ENCODE measurements around the gene OR52N2.

OR52N2 gene

DNA sequence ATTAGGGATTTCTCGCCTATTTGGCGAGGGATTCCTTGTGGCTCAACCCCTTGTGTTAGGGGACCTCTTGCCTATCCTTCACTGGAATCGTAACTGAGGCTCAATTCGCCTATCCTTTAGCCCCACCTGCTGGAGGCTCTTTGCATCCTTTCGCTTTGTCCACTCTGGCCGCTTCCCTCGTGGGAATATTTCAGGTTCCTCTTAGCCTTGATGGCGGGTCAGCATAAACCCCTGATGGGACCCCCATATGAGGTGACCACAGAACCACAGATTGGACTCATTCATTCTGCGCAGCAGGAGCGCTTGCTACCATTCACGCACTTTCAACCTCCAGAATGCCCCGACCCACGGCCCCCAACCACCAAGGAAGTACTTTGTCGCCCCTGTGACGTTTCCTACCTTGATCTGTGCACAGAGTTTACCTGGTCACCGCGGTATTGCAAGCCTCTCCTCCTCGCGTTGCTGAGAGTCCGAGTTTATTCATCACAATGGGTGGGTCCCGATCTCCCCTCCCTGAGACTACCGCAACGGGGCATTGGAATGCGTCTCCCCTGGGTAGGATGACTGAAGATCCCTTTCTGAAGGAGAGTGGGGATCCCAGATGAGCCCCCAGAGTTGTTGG, at the start of gene OR52N2:
TSS of gene OR52N2 (plus strand) at position 425 of the 622 bp plus-strand sequence. CDS start 11,412 bp downstream, outside the sequence.
- Mint-ChIP-seq H3K4me1 (peaks cover 11% of the 10 kb centered on the region), H3K27ac (no peak within 1 kb of the TSS), H3K4me3 (peak within 1 kb of the TSS; percentile 90), H3K9me3 (peaks cover 6% of the 10 kb centered on the region), H3K27me3 (peaks cover 2% of the 10 kb centered on the region), H3K36me3 (no peaks in the 10 kb centered on the region)

DNA sequence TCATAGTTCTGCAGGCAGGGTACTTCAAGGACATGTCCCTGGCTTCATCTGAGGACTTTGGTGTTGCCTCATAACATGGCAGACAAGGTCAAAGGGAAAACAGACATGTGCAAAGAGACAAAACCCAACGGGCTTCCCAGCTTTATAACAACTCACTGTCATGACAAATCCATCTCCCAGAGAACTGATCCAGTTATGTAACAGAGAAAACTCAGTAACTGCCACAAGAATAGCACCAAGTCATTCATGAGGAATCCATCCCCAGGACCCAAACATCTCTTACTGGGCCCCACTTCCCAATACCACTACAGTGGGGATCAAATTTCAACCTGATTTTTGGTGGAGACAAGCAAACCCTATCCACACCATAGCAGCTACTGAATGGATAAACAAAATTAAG, 41.7 kb upstream of the OR52N2 start:
- Mint-ChIP-seq H3K9me3 (no peaks in the 10 kb centered on the region), H3K4me3 (no peak overlapping the region), H3K27ac (no peak overlapping the region), H3K36me3 (no peaks in the 10 kb centered on the region), H3K4me1 (no peaks in the 10 kb centered on the region), H3K27me3 (no peaks in the 10 kb centered on the region)

DNA sequence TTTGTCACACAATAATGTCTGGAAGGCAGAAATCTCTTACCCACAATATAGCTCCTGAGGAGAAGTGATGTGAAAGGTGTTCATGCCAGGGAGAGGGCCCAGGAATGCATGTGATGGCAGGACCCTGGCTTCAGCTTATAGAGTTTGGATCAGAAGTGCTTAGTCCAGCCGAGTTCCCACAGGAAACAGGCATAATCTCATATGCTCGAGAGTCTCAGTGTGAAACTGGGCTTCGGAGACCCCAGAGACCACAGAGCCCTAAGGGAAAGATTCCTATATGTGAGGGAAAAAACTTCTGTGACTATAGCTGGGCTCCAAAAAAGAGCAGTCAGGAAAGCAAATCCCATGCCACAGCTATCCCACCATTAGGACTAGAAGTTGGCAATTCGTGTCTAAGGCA, 25.5 kb upstream of the OR52N2 start, which contains the start of gene OR52N5:
TSS of gene OR52N5 (minus strand) at position 101 of the 400 bp plus-strand sequence. CDS start 4,721 bp downstream, outside the sequence.
- H3K36me3 Mint-ChIP-seq: no peaks in the 10 kb centered on the region
- H3K9me3 Mint-ChIP-seq: no peaks in the 10 kb centered on the region
- H3K27me3 Mint-ChIP-seq: peaks cover 9% of the 10 kb centered on the region
- H3K4me3 Mint-ChIP-seq: no peak within 1 kb of the TSS
- H3K4me1 Mint-ChIP-seq: peaks cover 6% of the 10 kb centered on the region
- no peak within 1 kb of the TSS for H3K27ac Mint-ChIP-seq

GRCh38 chr11:5791165-5791564, 17.6 kb upstream of the OR52N2 start, which contains the start of gene OR52N1:
OR52N1 (minus strand) TSS chr11:5791265; CDS start chr11:5788816, 2,449 bp downstream.
- Mint-ChIP-seq H3K36me3 (no peaks in the 10 kb centered on the region), H3K27ac (no peak within 1 kb of the TSS), H3K27me3 (peaks cover 10% of the 10 kb centered on the region), H3K4me3 (no peak within 1 kb of the TSS), H3K4me1 (no peaks in the 10 kb centered on the region), H3K9me3 (no peaks in the 10 kb centered on the region)

- no peak overlapping the region for H3K4me3 Mint-ChIP-seq
- peaks cover 22% of the 10 kb centered on the region for H3K27me3 Mint-ChIP-seq
- no peaks in the 10 kb centered on the region for H3K4me1 Mint-ChIP-seq
- no peaks in the 10 kb centered on the region for H3K36me3 Mint-ChIP-seq
- no peak overlapping the region for H3K27ac Mint-ChIP-seq
- H3K9me3 Mint-ChIP-seq: no peaks in the 10 kb centered on the region
These were observed 12.2 kb upstream of the OR52N2 start for GRCh38 chr11:5796541-5796940.

- Mint-ChIP-seq H3K4me3 (no peak overlapping the region), H3K27me3 (peaks cover 13% of the 10 kb centered on the region), H3K4me1 (peaks cover 6% of the 10 kb centered on the region), H3K9me3 (peaks cover 13% of the 10 kb centered on the region), H3K36me3 (no peaks in the 10 kb centered on the region), H3K27ac (no peak overlapping the region)
These were observed 4.7 kb upstream of the OR52N2 start for GRCh38 chr11:5803982-5804381.

GRCh38 chr11:5807580-5807979, 1.1 kb upstream of the OR52N2 start:
- no peak overlapping the region for H3K4me3 Mint-ChIP-seq
- peaks cover 9% of the 10 kb centered on the region for H3K27me3 Mint-ChIP-seq
- H3K27ac Mint-ChIP-seq: no peak overlapping the region
- peaks cover 13% of the 10 kb centered on the region for H3K9me3 Mint-ChIP-seq
- H3K36me3 Mint-ChIP-seq: no peaks in the 10 kb centered on the region
- H3K4me1 Mint-ChIP-seq: peaks cover 11% of the 10 kb centered on the region

DNA sequence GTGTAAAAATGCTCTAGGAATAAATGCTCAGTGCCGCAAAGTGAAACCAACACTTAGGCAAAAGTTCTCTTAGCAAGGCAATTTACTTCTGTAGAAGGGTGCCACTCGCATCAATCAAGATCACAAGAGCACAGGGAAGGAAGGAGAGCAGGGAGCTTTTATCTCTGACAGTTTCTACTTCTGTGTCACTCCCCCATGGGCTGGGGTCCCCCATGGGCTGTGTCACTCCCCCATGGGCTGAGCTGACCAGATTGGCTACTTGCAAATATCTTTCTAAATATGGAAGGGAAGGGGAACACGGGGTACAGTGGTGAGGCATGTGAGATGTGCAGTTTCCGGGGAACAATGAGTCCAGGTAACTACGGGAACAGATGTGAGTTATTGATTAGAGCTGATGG, 397 bp downstream of the OR52N2 start:
- Mint-ChIP-seq H3K4me1 (peaks cover 11% of the 10 kb centered on the region), H3K9me3 (peaks cover under 1% of the 10 kb centered on the region), H3K4me3 (peak overlapping the region; percentile 90), H3K36me3 (no peaks in the 10 kb centered on the region), H3K27me3 (peaks cover 2% of the 10 kb centered on the region), H3K27ac (no peak overlapping the region)

DNA sequence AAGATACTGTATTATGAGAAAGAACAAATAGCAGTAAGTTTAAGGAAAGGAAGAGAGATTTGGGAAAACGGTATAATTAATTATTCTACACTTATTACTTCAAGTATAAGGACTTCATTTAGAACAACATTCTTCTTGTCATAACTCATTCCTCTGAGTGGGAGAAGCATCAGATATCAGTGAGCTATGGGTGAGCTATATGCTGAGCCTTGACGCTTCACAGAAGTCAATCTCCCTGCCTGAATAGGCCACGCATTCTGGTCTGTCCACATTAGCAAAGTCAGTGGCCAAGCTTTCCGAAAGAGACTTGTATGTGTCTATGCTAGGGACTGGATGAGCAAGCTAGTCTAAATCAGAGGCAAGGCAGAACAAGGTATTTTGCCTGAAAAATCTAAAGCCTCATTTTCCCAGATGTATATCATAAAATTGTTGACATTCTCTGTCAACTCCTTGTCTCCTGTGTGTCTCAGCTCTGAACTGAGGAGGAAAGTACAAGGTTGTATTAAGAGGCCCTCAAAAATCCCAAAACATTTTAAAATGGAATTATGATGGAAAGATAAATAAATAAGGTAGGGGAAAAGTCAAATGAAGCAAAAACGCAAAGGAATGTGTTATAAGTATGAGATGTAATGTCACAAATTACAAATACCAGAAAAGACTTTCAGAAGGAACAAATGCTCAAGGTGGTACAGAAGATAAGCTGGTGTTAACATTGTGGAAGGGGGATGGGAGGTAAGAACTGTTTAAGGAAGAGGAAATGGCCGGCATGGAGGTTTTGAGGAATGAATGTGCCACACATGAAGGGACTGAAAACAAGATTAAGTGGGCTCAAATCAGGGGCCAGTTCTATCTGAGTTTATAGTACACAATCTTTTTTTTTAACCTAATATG, 1.4 kb downstream of the OR52N2 start:
- Mint-ChIP-seq H3K4me1 (peaks cover 11% of the 10 kb centered on the region), H3K27ac (no peak overlapping the region), H3K4me3 (no peak overlapping the region), H3K36me3 (no peaks in the 10 kb centered on the region), H3K9me3 (no peaks in the 10 kb centered on the region), H3K27me3 (peaks cover 2% of the 10 kb centered on the region)

DNA sequence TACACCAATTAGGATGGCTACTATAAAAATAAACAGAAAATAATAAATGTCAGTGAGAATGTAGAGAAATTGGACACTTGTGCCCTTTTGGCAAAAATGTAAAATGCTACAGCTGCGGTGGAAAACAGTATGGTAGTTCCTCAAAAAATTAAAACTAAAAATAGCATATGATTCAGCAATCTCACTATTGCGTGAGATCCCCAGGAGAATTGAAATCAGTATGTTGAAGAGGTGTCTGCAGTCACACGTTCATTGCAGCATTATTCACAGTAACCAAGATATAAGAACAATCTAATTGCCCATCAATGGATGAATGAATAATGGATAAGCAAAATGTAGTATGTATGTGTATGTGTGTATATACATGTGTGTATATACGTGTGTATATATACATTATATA, 6.8 kb downstream of the OR52N2 start:
- H3K4me1 Mint-ChIP-seq: peaks cover 15% of the 10 kb centered on the region

GRCh38 chr11:5818245-5818886, 9.6 kb downstream of the OR52N2 start:
- Mint-ChIP-seq H3K27me3 (no peaks in the 10 kb centered on the region), H3K4me1 (peaks cover 15% of the 10 kb centered on the region), H3K9me3 (no peaks in the 10 kb centered on the region), H3K4me3 (peak overlapping the region; percentile 78), H3K36me3 (no peaks in the 10 kb centered on the region), H3K27ac (no peak overlapping the region)

More for the DNA sequence above, 6.8 kb downstream of the OR52N2 start:
- no peak overlapping the region for H3K4me3 Mint-ChIP-seq
- H3K36me3 Mint-ChIP-seq: no peaks in the 10 kb centered on the region
- no peaks in the 10 kb centered on the region for H3K27me3 Mint-ChIP-seq
- H3K9me3 Mint-ChIP-seq: no peaks in the 10 kb centered on the region
- H3K27ac Mint-ChIP-seq: no peak overlapping the region

- no peaks in the 10 kb centered on the region for H3K4me1 Mint-ChIP-seq
- H3K4me3 Mint-ChIP-seq: no peak overlapping the region
- H3K9me3 Mint-ChIP-seq: no peaks in the 10 kb centered on the region
- H3K36me3 Mint-ChIP-seq: no peaks in the 10 kb centered on the region
- H3K27ac Mint-ChIP-seq: no peak overlapping the region
- H3K27me3 Mint-ChIP-seq: peaks cover 14% of the 10 kb centered on the region
These were observed 22.6 kb downstream of the OR52N2 start for GRCh38 chr11:5831196-5831829.

DNA sequence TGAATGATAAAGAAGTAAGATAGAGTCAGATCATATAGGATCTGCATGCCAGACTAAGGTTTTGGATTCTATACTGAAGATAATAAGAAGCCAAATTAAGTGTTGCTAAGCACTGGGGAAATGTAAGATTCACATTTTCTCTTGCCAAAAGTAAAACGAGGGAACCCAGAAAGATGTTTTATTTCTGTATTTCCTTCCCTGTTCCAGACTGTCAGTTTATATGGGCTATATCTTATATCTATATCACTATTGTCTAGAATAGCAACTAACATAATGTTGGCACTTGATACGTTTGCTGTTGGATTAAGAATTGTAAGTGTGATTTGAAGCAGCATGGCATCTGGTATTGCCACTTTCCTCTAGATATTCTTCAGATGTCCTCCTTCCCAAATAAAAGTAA, 24.7 kb downstream of the OR52N2 start:
- no peaks in the 10 kb centered on the region for H3K9me3 Mint-ChIP-seq

GRCh38 chr11:5837695-5838094, 29.0 kb downstream of the OR52N2 start:
- H3K4me3 Mint-ChIP-seq: no peak overlapping the region
- H3K4me1 Mint-ChIP-seq: no peaks in the 10 kb centered on the region
- no peak overlapping the region for H3K27ac Mint-ChIP-seq
- no peaks in the 10 kb centered on the region for H3K36me3 Mint-ChIP-seq
- H3K9me3 Mint-ChIP-seq: no peaks in the 10 kb centered on the region
- H3K27me3 Mint-ChIP-seq: peaks cover 17% of the 10 kb centered on the region

More for the DNA sequence above, 24.7 kb downstream of the OR52N2 start:
- H3K27ac Mint-ChIP-seq: no peak overlapping the region
- H3K27me3 Mint-ChIP-seq: peaks cover 20% of the 10 kb centered on the region
- no peak overlapping the region for H3K4me3 Mint-ChIP-seq
- H3K36me3 Mint-ChIP-seq: no peaks in the 10 kb centered on the region
- H3K4me1 Mint-ChIP-seq: no peaks in the 10 kb centered on the region

- H3K27me3 Mint-ChIP-seq: peaks cover 18% of the 10 kb centered on the region
- no peaks in the 10 kb centered on the region for H3K9me3 Mint-ChIP-seq
- no peaks in the 10 kb centered on the region for H3K36me3 Mint-ChIP-seq
- H3K4me1 Mint-ChIP-seq: no peaks in the 10 kb centered on the region
- H3K4me3 Mint-ChIP-seq: no peak within 1 kb of the TSS
- H3K27ac Mint-ChIP-seq: no peak within 1 kb of the TSS
These were observed 33.1 kb downstream of the OR52N2 start, which contains the start of gene OR52E6 for GRCh38 chr11:5841797-5842196. OR52E6 (minus strand) TSS chr11:5841897; CDS start chr11:5841897, 0 bp downstream.
